Activated CD8-positive, alpha-beta T cell treated with anti-CD3 and anti-CD28 coated beads for 36 hours (primary cell): ENCODE data around the gene TNNT3. TPM values are rescaled to one million over a fixed set of nuclear protein-coding genes. Genes with fewer than 3 reads are reported as not detected.
"Not testable (repeated sequence)": the region's sequence is repeated elsewhere in the genome, so short reads cannot be mapped to it uniquely, and the experiment has no call there.

Source experiments
- ATAC-seq: fragments of 200-7000 bp; cut with Tn5 transposase; one replicate; pipeline ENCODE4 v1.10.0; 2021; ENCODE audit warnings: mild to moderate bottlenecking, moderate library complexity
- CTCF ChIA-PET: fragments of 350-600 bp; sonication (Branson Sonifier 250); formaldehyde crosslinking; loops from one replicate; lab custom pipeline; 2021; ENCODE audit warnings: antibody characterized with exemption; lab: Charles Lee
- POLR2A ChIA-PET: fragments of 350-600 bp; sonication (Branson Sonifier 250); formaldehyde crosslinking; loops from one replicate; lab custom pipeline; 2021; ENCODE audit warnings: antibody characterized with exemption; lab: Charles Lee
- DNase-seq: peaks from one replicate; pipeline ENCODE4 v3.0.0-alpha.2; 2020
- H3K27ac Mint-ChIP-seq: one replicate; pipeline ENCODE4 v1.8.0; 2021; ENCODE audit warnings: mild to moderate bottlenecking, mixed read lengths
- H3K27me3 Mint-ChIP-seq: one replicate; pipeline ENCODE4 v1.8.0; 2021; ENCODE audit warnings: mixed read lengths
- H3K36me3 Mint-ChIP-seq: one replicate; pipeline ENCODE4 v1.8.0; 2021; ENCODE audit warnings: low read depth, mixed read lengths
- H3K4me1 Mint-ChIP-seq: one replicate; pipeline ENCODE4 v1.8.0; 2021; ENCODE audit warnings: low read depth, mixed read lengths
- H3K4me3 Mint-ChIP-seq: one replicate; pipeline ENCODE4 v1.8.0; 2021; ENCODE audit warnings: mild to moderate bottlenecking, moderate library complexity, mixed read lengths
- H3K9me3 Mint-ChIP-seq: one replicate; pipeline ENCODE4 v1.8.0; 2021; ENCODE audit warnings: mixed read lengths
- intact Hi-C: fragments of 100-400 bp; cut with micrococcal nuclease; formaldehyde crosslinking; loops from one replicate; pipeline ENCODE4 v1.10.0; 2022
- total RNA-seq, 2 experiments: library from RNA; stranded (reverse); gene quantifications; one replicate each; pipeline ENCODE4 v1.2.3, GENCODE V29; 2021
- TF ChIP-seq, protein P1 (sequence below): fragments of 200-600 bp; IDR thresholded peaks from one replicate; pipeline ENCODE4 v1.8.0; 2022; ENCODE audit warnings: antibody characterized with exemption, mild to moderate bottlenecking

Gene TNNT3
- total RNA-seq, 2 experiments from 2014 or later, result 4.9 to 5.4 TPM

DNA sequence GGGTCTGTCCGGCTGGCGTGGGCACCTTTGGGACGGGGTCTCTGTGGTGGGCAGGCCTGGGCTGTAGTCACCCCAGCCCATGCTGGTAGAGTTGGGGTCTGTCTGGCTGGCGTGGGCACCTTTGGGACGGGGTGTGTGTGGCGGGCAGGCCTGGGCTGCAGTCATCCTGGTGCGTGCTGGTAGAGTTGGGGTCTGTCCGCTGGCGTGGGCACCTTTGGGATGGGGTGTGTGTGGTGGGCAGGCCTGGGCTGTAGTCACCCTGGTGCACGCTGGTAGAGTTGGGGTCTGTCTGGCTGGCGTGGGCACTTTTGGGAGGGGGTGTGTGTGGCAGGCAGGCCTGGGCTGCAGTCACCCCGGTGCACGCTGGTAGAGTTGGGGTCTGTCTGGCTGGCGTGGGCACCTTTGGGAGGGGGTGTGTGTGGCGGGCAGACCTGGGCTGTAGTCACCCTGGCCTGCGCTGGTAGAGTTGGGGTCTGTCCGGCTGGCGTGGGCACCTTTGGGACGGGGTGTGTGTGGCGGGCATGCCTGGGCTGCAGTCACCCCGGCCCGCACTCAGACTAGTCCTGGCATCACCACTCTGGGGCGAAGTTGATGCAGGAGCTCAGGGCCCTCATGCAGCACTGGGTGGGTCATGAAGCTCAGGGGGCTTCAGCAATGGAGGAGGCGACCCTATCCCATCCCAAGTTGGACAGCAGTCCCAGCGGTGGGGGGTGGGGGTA, 47.1 kb upstream of the TNNT3 start:
- intact Hi-C loops, result no loop called here
- ChIA-PET CTCF (interaction anchor here (1.4 kb wide), 1 partner anchor 10 kb away, joined by 8 read pairs; no protein-coding TSS in a partner anchor), POLR2A (interaction anchor here (1.0 kb wide), 1 partner anchor 17 kb away, joined by 4 read pairs; no protein-coding TSS in a partner anchor)
- ATAC-seq, result no peak
- Mint-ChIP-seq H3K9me3 (no peaks in the 10 kb centered on the region), H3K36me3 (no peaks in the 10 kb centered on the region), H3K4me3 (no peak overlapping the region), H3K4me1 (peaks cover 56% of the 10 kb centered on the region), H3K27ac (peak overlapping the region; percentile 30), H3K27me3 (no peaks in the 10 kb centered on the region)
- TF ChIP-seq, protein P1, sequence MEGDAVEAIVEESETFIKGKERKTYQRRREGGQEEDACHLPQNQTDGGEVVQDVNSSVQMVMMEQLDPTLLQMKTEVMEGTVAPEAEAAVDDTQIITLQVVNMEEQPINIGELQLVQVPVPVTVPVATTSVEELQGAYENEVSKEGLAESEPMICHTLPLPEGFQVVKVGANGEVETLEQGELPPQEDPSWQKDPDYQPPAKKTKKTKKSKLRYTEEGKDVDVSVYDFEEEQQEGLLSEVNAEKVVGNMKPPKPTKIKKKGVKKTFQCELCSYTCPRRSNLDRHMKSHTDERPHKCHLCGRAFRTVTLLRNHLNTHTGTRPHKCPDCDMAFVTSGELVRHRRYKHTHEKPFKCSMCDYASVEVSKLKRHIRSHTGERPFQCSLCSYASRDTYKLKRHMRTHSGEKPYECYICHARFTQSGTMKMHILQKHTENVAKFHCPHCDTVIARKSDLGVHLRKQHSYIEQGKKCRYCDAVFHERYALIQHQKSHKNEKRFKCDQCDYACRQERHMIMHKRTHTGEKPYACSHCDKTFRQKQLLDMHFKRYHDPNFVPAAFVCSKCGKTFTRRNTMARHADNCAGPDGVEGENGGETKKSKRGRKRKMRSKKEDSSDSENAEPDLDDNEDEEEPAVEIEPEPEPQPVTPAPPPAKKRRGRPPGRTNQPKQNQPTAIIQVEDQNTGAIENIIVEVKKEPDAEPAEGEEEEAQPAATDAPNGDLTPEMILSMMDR, result no peak
- no peak for DNase-seq

DNA sequence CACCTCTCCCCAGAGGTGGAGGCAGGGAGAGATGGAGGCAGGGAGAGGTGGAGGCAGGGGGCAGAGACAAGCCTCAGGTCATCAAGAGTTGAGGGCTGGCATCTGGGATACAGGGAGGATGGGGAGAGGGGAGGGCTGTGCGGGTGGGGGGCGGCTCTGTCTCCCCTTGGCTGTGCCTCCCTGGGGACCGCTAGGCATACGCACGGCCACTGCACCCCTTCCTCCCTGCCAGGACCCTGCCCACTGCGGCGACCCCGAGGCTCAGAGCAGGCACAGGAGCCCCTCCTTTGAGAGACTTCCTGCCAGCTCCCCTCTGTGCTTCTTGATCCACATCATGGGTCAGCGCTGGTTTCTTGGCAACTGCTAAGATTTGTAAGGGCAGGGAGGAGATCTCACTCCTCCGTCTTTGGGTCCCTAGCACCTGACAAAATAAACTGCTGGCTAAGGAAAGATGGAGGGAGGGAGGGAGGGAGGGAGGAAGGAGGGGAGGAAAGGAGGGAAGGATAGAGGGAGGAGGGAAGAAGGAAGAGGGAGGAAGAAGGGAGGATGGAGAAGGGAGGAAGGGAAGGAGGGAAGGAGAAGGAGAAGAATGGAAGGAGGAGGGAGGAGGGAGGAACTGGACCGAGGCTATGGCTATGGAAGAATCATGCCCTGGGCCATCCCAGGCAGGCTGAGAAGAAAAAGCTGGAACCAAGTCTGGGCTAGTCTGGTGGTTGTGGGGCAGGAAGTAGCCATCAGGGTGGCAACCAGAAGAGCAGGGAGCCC, 46.3 kb upstream of the TNNT3 start:
- Mint-ChIP-seq H3K4me3 (no peak overlapping the region), H3K4me1 (peaks cover 54% of the 10 kb centered on the region), H3K27me3 (no peaks in the 10 kb centered on the region), H3K9me3 (no peaks in the 10 kb centered on the region), H3K27ac (peak overlapping the region; percentile 20), H3K36me3 (no peaks in the 10 kb centered on the region)
- CTCF ChIA-PET, result interaction anchor here (1.4 kb wide), 1 partner anchor 9 kb away, joined by 8 read pairs; no protein-coding TSS in a partner anchor
- ATAC-seq, result no peak
- intact Hi-C loops, result no loop called here
- DNase-seq, result no peak
- POLR2A ChIA-PET, result interaction anchor here (1.0 kb wide), 1 partner anchor 16 kb away, joined by 4 read pairs; no protein-coding TSS in a partner anchor
- TF ChIP-seq, protein P1, result no peak

DNA sequence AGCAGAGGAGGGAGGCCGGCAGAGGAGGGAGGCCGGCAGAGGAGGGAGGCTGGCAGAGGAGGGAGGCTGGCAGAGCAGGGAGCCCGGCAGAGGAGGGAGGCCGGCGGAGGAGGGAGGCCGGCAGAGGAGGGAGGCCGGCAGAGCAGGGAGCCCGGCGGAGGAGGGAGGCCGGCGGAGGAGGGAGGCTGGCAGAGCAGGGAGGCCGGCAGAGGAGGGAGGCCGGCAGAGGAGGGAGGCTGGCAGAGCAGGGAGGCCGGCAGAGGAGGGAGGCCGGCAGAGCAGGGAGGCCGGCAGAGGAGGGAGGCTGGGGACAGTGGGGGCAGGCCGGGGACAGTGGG, 45.7 kb upstream of the TNNT3 start:
- peaks cover 51% of the 10 kb centered on the region for H3K4me1 Mint-ChIP-seq
- H3K27me3 Mint-ChIP-seq, H3K9me3 Mint-ChIP-seq, H3K27ac Mint-ChIP-seq, H3K36me3 Mint-ChIP-seq, H3K4me3 Mint-ChIP-seq, ATAC-seq, intact Hi-C loops, POLR2A ChIA-PET, DNase-seq: not testable (repeated sequence)
- CTCF ChIA-PET, result interaction anchor here (1.4 kb wide), 1 partner anchor 9 kb away, joined by 8 read pairs; no protein-coding TSS in a partner anchor

DNA sequence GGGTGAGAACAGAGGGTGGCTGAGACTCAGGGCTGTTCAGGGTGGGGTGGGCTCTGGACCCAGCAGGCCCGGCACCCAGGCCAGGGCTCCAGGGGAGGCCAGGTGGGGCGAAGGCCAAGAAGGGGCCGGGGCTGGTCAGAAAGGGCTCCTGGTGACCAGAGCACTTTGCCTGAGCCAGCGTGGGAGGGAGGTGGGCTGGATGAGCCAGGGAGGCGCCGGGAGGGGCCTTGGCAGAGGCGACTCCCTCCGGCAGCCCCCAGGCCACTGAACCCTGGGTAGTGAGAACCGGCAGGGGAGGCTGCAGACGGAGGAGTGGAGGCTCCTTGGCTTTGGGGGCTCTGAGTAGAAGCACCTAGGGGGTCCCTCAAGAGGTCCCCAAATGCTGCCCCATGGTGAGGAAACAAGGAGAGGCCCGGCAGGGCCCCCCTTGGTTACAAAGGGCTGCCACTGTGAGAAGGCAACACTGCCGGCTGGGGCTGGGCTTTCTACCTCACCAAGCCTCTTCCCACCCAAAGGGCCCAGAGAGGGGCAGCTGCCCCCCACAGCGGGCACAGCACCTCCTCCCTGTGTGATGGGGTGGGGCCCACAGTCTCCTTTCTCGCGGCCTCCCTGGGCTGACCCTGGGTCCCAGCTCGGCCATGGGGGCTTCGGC, 44.9 kb upstream of the TNNT3 start:
- H3K4me3 Mint-ChIP-seq, intact Hi-C loops, H3K36me3 Mint-ChIP-seq, H3K27me3 Mint-ChIP-seq, CTCF ChIA-PET, H3K27ac Mint-ChIP-seq, H3K9me3 Mint-ChIP-seq, ATAC-seq: not testable (repeated sequence)
- peak; percentile 8 for DNase-seq
- peaks cover 43% of the 10 kb centered on the region for H3K4me1 Mint-ChIP-seq
- POLR2A ChIA-PET, result interaction anchor here (1.7 kb wide), 1 partner anchor 21 kb away, joined by 5 read pairs; no protein-coding TSS in a partner anchor

DNA sequence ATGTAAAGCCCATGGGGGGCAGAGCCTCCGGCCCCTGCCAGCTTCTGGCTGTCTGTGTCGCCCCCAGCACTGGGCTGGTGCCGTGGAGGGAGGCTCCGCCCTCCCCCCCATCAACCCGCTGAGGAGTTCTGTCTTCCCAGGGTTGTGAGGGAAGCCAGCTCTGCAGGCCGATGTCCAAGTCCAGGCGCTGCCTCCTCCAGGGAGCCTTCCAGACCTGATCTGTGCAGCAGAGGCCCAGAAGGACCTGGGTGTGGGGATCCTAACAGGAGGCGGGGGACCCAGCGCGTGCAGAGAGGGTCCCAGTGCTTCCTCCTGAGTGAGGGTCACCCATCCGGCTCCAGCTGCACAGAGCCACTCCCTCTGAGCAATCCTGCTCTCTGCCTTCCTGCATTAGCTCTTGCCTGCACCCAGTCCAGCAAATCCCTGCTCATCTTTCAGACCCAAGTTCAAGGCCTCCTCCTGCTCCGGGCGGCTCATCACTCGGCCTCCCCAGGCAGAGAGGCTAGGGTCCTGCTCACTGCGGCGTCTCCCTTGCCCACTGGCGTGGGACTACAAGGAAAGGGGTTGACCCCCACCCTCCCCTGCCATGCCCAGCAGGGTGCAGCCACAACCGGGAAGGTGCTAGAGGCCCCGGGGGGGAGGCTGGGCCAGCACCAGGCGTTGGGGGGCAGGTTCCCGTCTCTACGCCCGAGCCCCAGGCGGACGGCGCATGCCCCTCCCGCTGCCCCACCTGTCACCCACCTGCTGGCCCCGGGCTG, 44.2 kb upstream of the TNNT3 start:
- Mint-ChIP-seq H3K9me3 (no peaks in the 10 kb centered on the region), H3K36me3 (no peaks in the 10 kb centered on the region), H3K27ac (no peak overlapping the region), H3K27me3 (no peaks in the 10 kb centered on the region), H3K4me3 (no peak overlapping the region), H3K4me1 (peaks cover 36% of the 10 kb centered on the region)
- ChIA-PET CTCF (interaction anchor here (1.6 to 1.9 kb wide), 4 partner anchors 19 to 182 kb away, joined by 5 to 10 read pairs (median 7); no protein-coding TSS in a partner anchor), POLR2A (interaction anchor here (1.7 kb wide), 1 partner anchor 21 kb away, joined by 5 read pairs; no protein-coding TSS in a partner anchor)
- DNase-seq (peak; percentile 1), ATAC-seq (no peak)
- TF ChIP-seq, protein P1, result no peak
- intact Hi-C loops, result no loop called here

DNA sequence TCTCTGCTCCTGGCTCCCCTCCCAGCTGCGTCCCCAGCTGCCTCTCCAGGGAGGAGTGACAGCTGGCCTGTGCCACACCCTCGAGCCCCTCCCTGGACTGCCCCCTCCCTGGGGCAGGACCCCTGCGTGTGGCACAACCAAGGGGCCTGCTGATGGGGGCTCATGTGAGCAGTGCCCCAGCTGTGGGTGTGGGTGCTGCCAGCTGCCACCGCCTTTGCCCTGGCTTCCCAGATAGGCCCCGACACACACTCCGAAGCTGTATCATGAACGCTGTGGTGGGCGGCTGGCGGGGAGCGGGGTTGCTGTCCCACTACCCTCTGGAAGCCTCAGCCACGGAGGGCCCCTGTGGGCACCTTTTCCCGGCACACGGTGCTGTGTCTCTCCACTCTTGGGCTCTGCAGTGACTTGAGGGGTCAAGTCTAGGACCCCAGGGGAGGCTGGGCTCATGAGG, 43.6 kb upstream of the TNNT3 start:
- H3K27ac Mint-ChIP-seq, H3K4me3 Mint-ChIP-seq, H3K27me3 Mint-ChIP-seq, H3K9me3 Mint-ChIP-seq, intact Hi-C loops, ATAC-seq, H3K36me3 Mint-ChIP-seq: not testable (repeated sequence)
- DNase-seq, result peak; percentile 1
- CTCF ChIA-PET, result interaction anchor here (1.0 to 2.0 kb wide), 9 partner anchors 9 to 182 kb away, joined by 3 to 10 read pairs (median 6); partner anchors contain the start of genes LSP1 and PRR33
- POLR2A ChIA-PET, result interaction anchor here (0.5 to 1.7 kb wide), 4 partner anchors 15 to 367 kb away, joined by 3 to 5 read pairs (median 4); no protein-coding TSS in a partner anchor
- peaks cover 32% of the 10 kb centered on the region for H3K4me1 Mint-ChIP-seq
